Activated T-helper 1 cell treated with Interleukin-2 at 50 U/mL for 16 hours (primary cell): ENCODE data around the gene GRB10.
"Not testable (repeated sequence)": the region's sequence is repeated elsewhere in the genome, so short reads cannot be mapped to it uniquely, and the experiment has no call there.

Experiments used
- DNase-seq: peaks from one replicate; pipeline ENCODE4 v3.0.0-alpha.2; 2020; ENCODE audit warnings: low read depth

The GRB10 gene

GRCh38 chr7:50545613-50546012, 237.1 kb downstream of the GRB10 start:
- not testable (repeated sequence) for DNase-seq

GRCh38 chr7:50544992-50545391, 237.7 kb downstream of the GRB10 start:
- no peak for DNase-seq

GRCh38 chr7:50543776-50544442, 238.8 kb downstream of the GRB10 start:
- no peak for DNase-seq

GRCh38 chr7:50542132-50542531, 240.6 kb downstream of the GRB10 start:
- no peak for DNase-seq

GRCh38 chr7:50540785-50541579, 241.7 kb downstream of the GRB10 start:
- no peak for DNase-seq
